Astrocyte of the cerebellum (primary cell): ENCODE results near the gene RPS6KA2.
"Not testable (repeated sequence)": the region's sequence is repeated elsewhere in the genome, so short reads cannot be mapped to it uniquely, and the experiment has no call there.

Source experiments
- DNase-seq: peaks from one replicate; pipeline ENCODE4 v3.0.0-alpha.2; 2011; ENCODE audit warnings: low read depth
- H3K4me3 ChIP-seq: 2 replicates; pipeline ENCODE4 v1.5.1; 2011; ENCODE audit warnings: mild to moderate bottlenecking, low read depth, low read length, moderate library complexity
- in situ Hi-C: cut with HindIII; loops from 2 replicates; pipeline ENCODE4 v1.10.0; 2017; ENCODE audit warnings: low sequenced_read_pairs
- TF ChIP-seq, protein P1 (sequence below): IDR thresholded peaks from 2 replicates; pipeline ENCODE4 v1.5.1; 2012; ENCODE audit warnings: low read length, low read depth, moderate library complexity, mild to moderate bottlenecking; ENCODE audit errors: missing control alignments

Gene RPS6KA2

DNA sequence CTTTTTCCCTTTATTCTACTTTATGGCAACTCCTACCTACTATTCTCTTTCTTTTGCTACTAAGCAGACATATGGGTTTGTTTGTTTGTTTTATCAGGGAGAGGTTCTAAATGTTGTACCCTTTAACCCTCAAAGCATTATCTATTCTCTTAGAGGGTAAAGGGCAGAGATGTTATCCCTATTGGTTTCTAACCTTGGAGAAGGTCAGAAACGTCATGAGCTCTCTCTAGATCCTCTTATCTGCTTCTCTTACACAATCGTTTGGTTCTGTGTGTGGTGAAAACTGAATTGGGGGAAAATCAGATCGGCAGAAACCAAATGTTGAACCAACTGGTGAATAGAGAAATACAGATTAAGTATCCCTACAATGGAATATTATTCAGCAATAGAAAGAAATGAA is 237.9 kb downstream of the RPS6KA2 start:
- DNase-seq = no peak
- in situ Hi-C loops = no loop called here

DNA sequence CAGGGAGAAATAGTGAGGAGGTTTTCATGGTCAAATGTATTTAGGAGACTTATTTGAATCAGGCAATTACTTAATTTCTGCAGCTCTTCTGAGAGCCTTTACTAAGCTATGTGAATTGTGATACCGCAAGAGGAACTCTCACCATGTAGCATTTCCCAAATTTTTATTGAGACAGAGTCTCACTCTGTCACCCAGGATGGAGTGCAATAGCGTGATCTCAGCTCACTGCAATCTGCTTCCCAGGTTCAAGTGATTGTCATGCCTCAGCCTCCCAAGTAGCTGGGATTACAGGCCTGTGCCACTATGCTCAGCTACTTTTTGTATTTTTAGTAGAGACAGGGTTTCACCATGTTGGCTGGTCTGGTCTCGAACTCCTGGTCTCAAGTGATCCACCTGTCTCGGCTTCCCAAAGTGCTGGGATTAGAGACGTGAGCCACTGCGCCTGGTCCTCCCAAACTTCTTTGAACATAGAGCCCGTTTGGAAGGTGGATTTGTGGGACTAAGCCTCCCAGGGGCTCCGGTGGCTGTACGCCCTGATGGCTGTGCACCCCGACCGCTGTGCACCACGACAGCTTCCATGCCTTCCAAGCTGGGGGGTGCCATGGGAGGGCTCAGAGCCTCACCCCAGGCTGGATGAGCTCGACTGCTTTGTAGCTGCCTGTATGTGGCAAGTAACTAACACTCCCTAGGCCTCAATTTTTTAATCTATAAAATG is 238.6 kb downstream of the RPS6KA2 start:
- no peak for DNase-seq
- TF ChIP-seq, protein P1, sequence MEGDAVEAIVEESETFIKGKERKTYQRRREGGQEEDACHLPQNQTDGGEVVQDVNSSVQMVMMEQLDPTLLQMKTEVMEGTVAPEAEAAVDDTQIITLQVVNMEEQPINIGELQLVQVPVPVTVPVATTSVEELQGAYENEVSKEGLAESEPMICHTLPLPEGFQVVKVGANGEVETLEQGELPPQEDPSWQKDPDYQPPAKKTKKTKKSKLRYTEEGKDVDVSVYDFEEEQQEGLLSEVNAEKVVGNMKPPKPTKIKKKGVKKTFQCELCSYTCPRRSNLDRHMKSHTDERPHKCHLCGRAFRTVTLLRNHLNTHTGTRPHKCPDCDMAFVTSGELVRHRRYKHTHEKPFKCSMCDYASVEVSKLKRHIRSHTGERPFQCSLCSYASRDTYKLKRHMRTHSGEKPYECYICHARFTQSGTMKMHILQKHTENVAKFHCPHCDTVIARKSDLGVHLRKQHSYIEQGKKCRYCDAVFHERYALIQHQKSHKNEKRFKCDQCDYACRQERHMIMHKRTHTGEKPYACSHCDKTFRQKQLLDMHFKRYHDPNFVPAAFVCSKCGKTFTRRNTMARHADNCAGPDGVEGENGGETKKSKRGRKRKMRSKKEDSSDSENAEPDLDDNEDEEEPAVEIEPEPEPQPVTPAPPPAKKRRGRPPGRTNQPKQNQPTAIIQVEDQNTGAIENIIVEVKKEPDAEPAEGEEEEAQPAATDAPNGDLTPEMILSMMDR = no peak
- in situ Hi-C loops = no loop called here
- no peak overlapping the region for H3K4me3 ChIP-seq

More for the DNA sequence above, 237.9 kb downstream of the RPS6KA2 start:
- TF ChIP-seq, protein P1 = no peak
- H3K4me3 ChIP-seq = no peak overlapping the region

DNA sequence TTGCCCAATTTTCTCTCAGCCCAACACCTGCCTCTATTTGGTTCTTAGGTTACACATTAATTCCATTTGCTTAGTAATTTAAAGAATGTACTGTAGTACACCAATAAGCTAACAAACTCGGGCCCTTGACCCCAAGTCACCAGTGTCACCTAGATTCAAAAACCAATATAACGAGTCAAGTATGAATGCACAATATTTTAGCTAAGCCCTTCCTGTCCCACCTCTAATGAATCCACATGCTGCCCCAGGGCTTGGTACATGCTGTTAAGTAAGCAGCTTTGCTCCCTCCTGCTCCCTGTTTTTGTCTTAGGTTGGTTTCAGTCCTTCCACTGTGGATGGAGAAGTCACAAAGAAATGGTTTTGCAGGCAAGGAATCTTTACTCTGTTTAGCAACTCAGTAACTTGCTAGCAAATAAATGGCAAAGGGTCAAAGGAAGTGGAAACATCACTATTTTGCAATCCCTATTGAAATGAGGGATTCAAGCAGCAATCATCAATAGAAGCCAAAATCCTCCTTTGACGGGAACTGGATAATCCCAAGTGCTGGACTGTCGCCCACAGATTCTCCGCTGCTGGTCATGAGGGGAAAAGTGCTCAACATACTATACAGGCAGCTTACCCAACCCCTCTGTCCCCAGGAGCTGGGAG is 239.3 kb downstream of the RPS6KA2 start:
- no peak overlapping the region for H3K4me3 ChIP-seq
- TF ChIP-seq, protein P1 = no peak
- no peak for DNase-seq
- in situ Hi-C loops = no loop called here

DNA sequence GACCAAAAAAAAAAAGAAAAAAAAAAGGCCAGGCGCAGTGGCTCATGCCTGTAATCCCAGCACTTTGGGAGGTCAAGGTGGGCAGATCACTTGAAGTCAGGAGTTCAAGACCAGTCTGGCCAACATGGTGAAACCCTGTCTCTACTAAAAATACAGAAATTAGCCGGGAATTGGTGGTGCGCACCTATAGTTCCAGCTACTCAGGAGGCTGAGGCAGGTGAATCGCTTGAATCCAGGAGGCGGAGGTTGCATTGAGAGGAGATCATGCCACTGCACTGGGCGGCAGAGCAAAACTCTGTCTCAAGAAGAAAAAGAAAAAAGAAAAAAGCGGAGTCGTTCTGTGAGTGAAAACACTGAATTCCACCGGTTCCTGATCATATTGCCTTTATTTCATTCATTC is 240.0 kb downstream of the RPS6KA2 start:
- H3K4me3 ChIP-seq, DNase-seq, in situ Hi-C loops: not testable (repeated sequence)

DNA sequence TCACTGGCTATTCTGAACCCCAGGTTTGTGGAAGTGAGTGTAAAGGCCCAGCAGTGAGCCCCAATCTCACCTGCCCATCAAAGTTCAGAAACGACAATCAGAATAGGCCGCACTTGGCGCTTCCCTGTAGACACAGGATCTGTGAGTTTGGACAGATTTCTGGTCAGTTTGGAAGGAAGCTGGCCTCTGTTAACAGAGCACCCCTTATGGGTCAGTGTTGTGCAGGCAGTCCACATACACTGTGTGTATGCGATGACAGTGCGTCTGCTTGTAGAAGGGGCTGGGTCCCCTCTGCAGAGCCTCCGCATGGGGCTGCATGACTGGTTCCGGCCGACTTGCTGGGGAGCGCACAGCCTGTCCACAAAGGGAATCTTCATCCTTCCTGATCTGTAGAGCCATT is 240.9 kb downstream of the RPS6KA2 start:
- H3K4me3 ChIP-seq = no peak overlapping the region
- in situ Hi-C loops = no loop called here
- TF ChIP-seq, protein P1 = no peak

DNA sequence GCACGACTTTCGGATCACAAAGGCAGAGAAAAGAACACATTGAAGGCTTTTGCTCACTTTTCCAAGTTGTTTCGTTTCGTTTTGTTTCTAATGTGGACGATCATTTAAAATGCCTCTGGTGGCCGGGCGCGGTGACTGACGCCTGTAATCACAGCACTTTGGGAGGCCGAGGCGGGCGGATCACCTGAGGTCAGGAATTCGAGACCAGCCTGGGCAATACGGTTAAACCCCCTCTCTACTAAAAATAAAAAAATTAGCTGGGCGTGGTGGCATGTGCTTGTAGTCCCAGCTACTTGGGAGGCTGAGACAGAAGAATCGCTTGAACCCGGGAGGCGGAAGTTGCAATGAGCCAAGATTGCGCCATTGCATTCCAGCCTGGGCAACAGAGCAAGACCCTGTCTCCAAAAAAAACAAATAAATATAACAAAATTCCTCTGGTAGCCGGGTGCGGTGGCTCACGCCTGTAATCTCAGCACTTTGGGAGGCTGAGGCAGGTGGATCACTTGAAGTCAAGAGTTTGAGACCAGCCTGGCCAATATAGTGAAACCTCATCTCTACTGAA is 243.2 kb downstream of the RPS6KA2 start:
- H3K4me3 ChIP-seq = peak overlapping the region; percentile 76
- TF ChIP-seq, protein P1 = peak; percentile 22
- DNase-seq, in situ Hi-C loops: not testable (repeated sequence)

More for the DNA sequence above, 240.9 kb downstream of the RPS6KA2 start:
- DNase-seq = no peak
